ENCODE results near the gene GNAS-AS1.
A peak's percentile ranks its signal among the peaks of the same experiment; 100 is the strongest.

Gene GNAS-AS1

DNA sequence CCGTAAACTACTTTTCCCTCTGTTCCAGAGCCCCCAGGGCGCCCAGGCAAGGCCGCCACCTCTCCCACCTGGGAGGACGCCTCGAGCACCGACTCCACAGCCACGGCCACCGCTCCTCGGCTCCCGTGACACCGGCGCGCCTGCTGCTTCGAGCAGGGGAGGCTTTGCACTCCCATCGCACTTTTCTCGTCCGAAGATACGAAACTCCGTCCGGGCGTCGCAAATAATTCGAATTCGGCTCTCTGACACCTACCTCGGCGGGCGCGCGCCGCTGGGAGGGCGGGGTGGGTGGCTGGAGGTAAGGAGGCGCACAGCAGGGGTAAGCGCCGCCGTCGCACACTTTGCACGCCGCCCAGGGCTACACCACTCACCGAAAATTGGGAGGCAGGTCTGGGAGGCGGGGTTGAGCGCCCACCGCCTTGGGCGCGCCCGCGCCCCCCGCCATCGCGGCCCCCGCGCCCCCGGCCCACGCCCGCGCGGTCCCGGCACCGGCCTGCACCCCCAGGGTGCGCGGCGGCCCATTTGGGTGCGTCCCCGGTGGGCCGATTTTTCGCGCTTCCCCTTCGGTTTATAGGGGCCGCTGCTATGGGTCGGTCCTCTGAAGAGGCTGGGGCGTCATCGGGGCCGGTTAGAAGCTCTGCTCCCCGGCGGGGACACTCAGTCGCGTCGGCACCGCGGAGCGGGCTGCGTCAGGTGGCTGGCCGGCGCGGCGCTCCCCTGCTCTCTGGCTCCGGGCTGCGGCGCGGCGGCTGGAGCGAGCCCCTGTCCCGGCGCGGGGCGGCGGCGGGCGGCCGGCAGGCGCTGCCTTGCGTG, 38.0 kb upstream of the GNAS-AS1 start:
- H4K20me1 ChIP-seq = peaks cover 12% of the 10 kb centered on the region
- H3K9me3 ChIP-seq = peaks cover 6% of the 10 kb centered on the region; the same call in 1 of the 2 replicates
- no peaks in the 10 kb centered on the region for H3K27me3 ChIP-seq
- H3K4me3 ChIP-seq = peak overlapping the region; percentile 74
- no peak for TF ChIP-seq Cebpa-rat (IDR thresholded peaks at IDR 0.05)
- H3K27ac ChIP-seq = peak overlapping the region; percentile 90
- peak overlapping the region; percentile 85 for H3K9ac ChIP-seq
- H3K4me2 ChIP-seq = peak overlapping the region; percentile 92
- no peaks in the 10 kb centered on the region for H3K36me3 ChIP-seq
- H3K4me1 ChIP-seq = peaks cover 55% of the 10 kb centered on the region

DNA sequence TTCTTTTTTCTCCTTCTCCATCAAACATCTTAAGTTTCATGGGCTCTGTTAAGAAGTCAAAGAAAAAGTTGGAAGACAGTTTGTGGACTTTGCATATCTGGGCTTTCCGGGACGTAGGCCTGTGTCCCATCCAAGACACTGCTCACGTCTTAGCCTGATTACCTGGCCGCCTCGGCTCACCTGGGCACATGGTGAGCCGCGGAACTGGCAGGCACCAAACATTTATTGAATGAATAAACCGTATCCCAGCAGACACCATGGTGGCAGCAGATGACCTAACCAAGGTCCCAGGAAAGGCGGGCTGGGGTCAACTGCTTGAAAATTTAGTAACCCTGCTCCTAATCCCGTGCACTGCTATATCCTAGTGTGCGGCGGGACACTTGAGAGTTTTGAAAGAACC, 37.4 kb upstream of the GNAS-AS1 start:
- H3K27ac ChIP-seq = peak overlapping the region; percentile 90; the same call in 1 of the 2 replicates

GRCh38 chr20:58886546-58886945, 35.8 kb upstream of the GNAS-AS1 start:
- no peak for TF ChIP-seq Cebpa-rat (IDR thresholded peaks at IDR 0.05)
- Histone ChIP-seq H4K20me1 (no peaks in the 10 kb centered on the region), H3K4me1 (peaks cover 49% of the 10 kb centered on the region), H3K9ac (no peak overlapping the region), H3K36me3 (no peaks in the 10 kb centered on the region), H3K27ac (no peak overlapping the region), H3K9me3 (peaks cover 6% of the 10 kb centered on the region; the same call in 1 of the 2 replicates), H3K4me2 (peak overlapping the region; percentile 92), H3K4me3 (no peak overlapping the region), H3K27me3 (no peaks in the 10 kb centered on the region)

More for the DNA sequence above, 37.4 kb upstream of the GNAS-AS1 start:
- TF ChIP-seq Cebpa-rat (IDR thresholded peaks at IDR 0.05) = no peak
- peak overlapping the region; percentile 74 for H3K4me3 ChIP-seq
- peaks cover 5% of the 10 kb centered on the region for H4K20me1 ChIP-seq
- peak overlapping the region; percentile 92 for H3K4me2 ChIP-seq
- H3K4me1 ChIP-seq = peaks cover 49% of the 10 kb centered on the region
- H3K9me3 ChIP-seq = peaks cover 6% of the 10 kb centered on the region; the same call in 1 of the 2 replicates
- no peaks in the 10 kb centered on the region for H3K27me3 ChIP-seq
- H3K36me3 ChIP-seq = no peaks in the 10 kb centered on the region
- peak overlapping the region; percentile 85 for H3K9ac ChIP-seq

GRCh38 chr20:58884966-58885365, 34.3 kb upstream of the GNAS-AS1 start:
- H3K9ac ChIP-seq = no peak overlapping the region
- H3K36me3 ChIP-seq = no peaks in the 10 kb centered on the region
- H3K4me3 ChIP-seq = no peak overlapping the region
- no peak overlapping the region for H3K27ac ChIP-seq
- TF ChIP-seq Cebpa-rat (IDR thresholded peaks at IDR 0.05) = no peak
- H4K20me1 ChIP-seq = no peaks in the 10 kb centered on the region
- H3K4me2 ChIP-seq = no peak overlapping the region
- H3K27me3 ChIP-seq = no peaks in the 10 kb centered on the region
- peaks cover 6% of the 10 kb centered on the region; the same call in 1 of the 2 replicates for H3K9me3 ChIP-seq
- H3K4me1 ChIP-seq = peaks cover 44% of the 10 kb centered on the region

- H3K9ac ChIP-seq = no peak overlapping the region
- H3K4me3 ChIP-seq = no peak overlapping the region
- H3K4me2 ChIP-seq = no peak overlapping the region
- no peak for TF ChIP-seq Cebpa-rat (IDR thresholded peaks at IDR 0.05)
- H3K4me1 ChIP-seq = peaks cover 40% of the 10 kb centered on the region
- no peaks in the 10 kb centered on the region for H3K27me3 ChIP-seq
- H4K20me1 ChIP-seq = no peaks in the 10 kb centered on the region
- no peak overlapping the region for H3K27ac ChIP-seq
- H3K36me3 ChIP-seq = no peaks in the 10 kb centered on the region
- H3K9me3 ChIP-seq = peaks cover 6% of the 10 kb centered on the region; the same call in 1 of the 2 replicates
Measured at GRCh38 chr20:58883241-58883691, 32.6 kb upstream of the GNAS-AS1 start.

- H3K9ac ChIP-seq = no peak overlapping the region
- H3K4me2 ChIP-seq = no peak overlapping the region
- no peaks in the 10 kb centered on the region for H4K20me1 ChIP-seq
- no peaks in the 10 kb centered on the region for H3K36me3 ChIP-seq
- no peak overlapping the region for H3K27ac ChIP-seq
- H3K4me1 ChIP-seq = peaks cover 40% of the 10 kb centered on the region
- TF ChIP-seq Cebpa-rat (IDR thresholded peaks at IDR 0.05) = no peak
- no peak overlapping the region for H3K4me3 ChIP-seq
- H3K9me3 ChIP-seq = peaks cover 6% of the 10 kb centered on the region; the same call in 1 of the 2 replicates
- no peaks in the 10 kb centered on the region for H3K27me3 ChIP-seq
Measured at GRCh38 chr20:58882704-58883089, 32.0 kb upstream of the GNAS-AS1 start.

GRCh38 chr20:58880994-58881752, 30.5 kb upstream of the GNAS-AS1 start:
- H4K20me1 ChIP-seq = no peaks in the 10 kb centered on the region
- no peaks in the 10 kb centered on the region for H3K27me3 ChIP-seq
- H3K27ac ChIP-seq = no peak overlapping the region
- H3K9me3 ChIP-seq = peaks cover 6% of the 10 kb centered on the region; the same call in 1 of the 2 replicates
- no peak overlapping the region for H3K4me2 ChIP-seq
- no peak overlapping the region for H3K4me3 ChIP-seq
- H3K4me1 ChIP-seq = peaks cover 27% of the 10 kb centered on the region
- TF ChIP-seq Cebpa-rat (IDR thresholded peaks at IDR 0.05) = no peak
- no peak overlapping the region for H3K9ac ChIP-seq
- H3K36me3 ChIP-seq = no peaks in the 10 kb centered on the region

DNA sequence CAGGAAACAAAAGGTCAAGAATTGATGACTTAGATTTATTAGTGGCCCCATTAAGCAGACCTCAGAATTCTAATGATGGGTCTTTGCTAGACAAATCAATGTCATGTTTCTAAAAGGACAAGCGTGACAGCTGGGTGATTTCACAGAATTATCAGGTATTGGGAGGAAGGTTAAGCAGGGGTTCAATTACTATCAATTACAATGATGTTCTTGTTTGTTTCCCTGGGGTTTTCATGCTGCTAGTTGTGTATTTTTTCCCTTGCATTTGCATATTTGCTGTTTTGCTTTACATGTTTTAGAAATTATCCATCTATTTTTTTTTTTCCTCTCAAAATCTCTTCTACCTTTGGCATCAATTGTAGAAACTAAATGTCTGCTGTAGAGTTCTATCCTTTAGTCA, 29.7 kb upstream of the GNAS-AS1 start:
- Histone ChIP-seq H3K9me3 (no peaks in the 10 kb centered on the region), H3K4me2 (no peak overlapping the region), H3K9ac (no peak overlapping the region), H3K27me3 (no peaks in the 10 kb centered on the region), H3K36me3 (no peaks in the 10 kb centered on the region), H3K4me1 (peaks cover 20% of the 10 kb centered on the region), H3K27ac (no peak overlapping the region), H3K4me3 (no peak overlapping the region), H4K20me1 (no peaks in the 10 kb centered on the region)
- TF ChIP-seq Cebpa-rat (IDR thresholded peaks at IDR 0.05) = no peak

DNA sequence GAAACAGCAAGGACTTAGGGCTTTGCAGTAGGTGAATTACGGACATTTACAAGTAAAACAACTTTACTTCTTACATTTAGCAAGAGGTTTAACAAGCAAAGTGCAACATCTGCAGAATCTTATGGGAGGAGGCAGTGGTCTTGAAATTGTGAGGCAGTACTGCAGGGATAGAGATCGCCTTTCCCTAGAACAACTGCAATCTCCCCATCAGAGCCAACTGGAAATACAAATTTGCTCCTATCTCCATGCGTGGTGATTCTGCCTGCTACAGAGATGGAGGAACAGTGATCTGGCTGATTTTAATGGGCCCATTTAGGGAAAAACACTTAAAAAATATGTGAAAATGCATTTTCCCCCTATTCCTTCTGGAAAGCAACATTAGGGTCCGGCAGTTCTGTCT, 27.7 kb upstream of the GNAS-AS1 start:
- peaks cover 11% of the 10 kb centered on the region for H3K4me1 ChIP-seq
- H3K4me3 ChIP-seq = no peak overlapping the region
- TF ChIP-seq Cebpa-rat (IDR thresholded peaks at IDR 0.05) = no peak

GRCh38 chr20:58877976-58878360, 27.3 kb upstream of the GNAS-AS1 start:
- no peak for TF ChIP-seq Cebpa-rat (IDR thresholded peaks at IDR 0.05)
- Histone ChIP-seq H3K4me3 (no peak overlapping the region), H3K9ac (no peak overlapping the region), H3K4me2 (peak overlapping the region; percentile 10; the same call in 1 of the 2 replicates), H3K27ac (no peak overlapping the region), H3K9me3 (no peaks in the 10 kb centered on the region), H4K20me1 (no peaks in the 10 kb centered on the region), H3K36me3 (no peaks in the 10 kb centered on the region), H3K4me1 (peaks cover 12% of the 10 kb centered on the region), H3K27me3 (no peaks in the 10 kb centered on the region)

More for the DNA sequence above, 27.7 kb upstream of the GNAS-AS1 start:
- Histone ChIP-seq H3K36me3 (no peaks in the 10 kb centered on the region), H3K9me3 (no peaks in the 10 kb centered on the region), H3K27ac (no peak overlapping the region), H3K27me3 (no peaks in the 10 kb centered on the region), H4K20me1 (no peaks in the 10 kb centered on the region), H3K9ac (no peak overlapping the region), H3K4me2 (0 out of 2 replicates have a peak overlapping the region, but pooled peaks have one; percentile 10)
